Natural killer cell (primary cell): Measurements from ENCODE around the gene GAB2. TPM values are rescaled to one million over a fixed set of nuclear protein-coding genes. Genes with fewer than 3 reads are reported as not detected.

Experiments
- ATAC-seq, 3 donors: fragments of 150-1000 bp in 2 of 3; fragments of 200-7000 bp in 1 of 3; cut with Tn5 transposase; 1 replicate in 1 of 3; 2 replicates in 2 of 3; pipeline ENCODE4 v1.10.0; 2021; ENCODE audit warnings: mild to moderate bottlenecking in 2 of 3, moderate library complexity in 2 of 3
- DNase-seq, 2 donors: peaks; one replicate each; pipeline versions ENCODE4 v3.0.0 to v3.0.0-alpha.2; 2013 to 2021; ENCODE audit warnings: mixed read lengths in 1 of 2
- H3K27ac ChIP-seq: one replicate; pipeline ENCODE4 v1.5.1; 2013; ENCODE audit warnings: mild to moderate bottlenecking, low read length
- H3K27me3 ChIP-seq: one replicate; pipeline ENCODE4 v1.6.1; 2013; ENCODE audit warnings: low read length; ENCODE audit not compliant: control insufficient read depth, insufficient read depth
- H3K36me3 ChIP-seq: one replicate; pipeline ENCODE4 v1.6.1; 2013; ENCODE audit warnings: low read length; ENCODE audit not compliant: control insufficient read depth, insufficient read depth
- H3K4me1 ChIP-seq: one replicate; pipeline ENCODE4 v1.6.1; 2013; ENCODE audit warnings: low read length; ENCODE audit not compliant: control insufficient read depth, insufficient read depth
- H3K4me3 ChIP-seq: one replicate; pipeline ENCODE4 v1.5.1; 2013; ENCODE audit warnings: low read length
- H3K9me3 ChIP-seq: one replicate; pipeline ENCODE4 v1.6.1; 2013; ENCODE audit warnings: low read length; ENCODE audit not compliant: control insufficient read depth, insufficient read depth
- H3K27ac Mint-ChIP-seq, 2 donors: one replicate each; pipeline ENCODE4 v1.8.0; 2022; ENCODE audit warnings: mild to moderate bottlenecking in 2 of 2, mixed read lengths in 2 of 2, moderate library complexity in 1 of 2
- H3K27me3 Mint-ChIP-seq, 2 donors: one replicate each; pipeline ENCODE4 v1.8.0; 2022; ENCODE audit warnings: low read depth in 2 of 2, mixed read lengths in 2 of 2
- H3K36me3 Mint-ChIP-seq: one replicate; pipeline ENCODE4 v1.8.0; 2022; ENCODE audit warnings: mixed read lengths
- H3K4me1 Mint-ChIP-seq, 2 donors: one replicate each; pipeline ENCODE4 v1.8.0; 2022; ENCODE audit warnings: mixed read lengths in 2 of 2
- H3K4me3 Mint-ChIP-seq: one replicate; pipeline ENCODE4 v1.8.0; 2022; ENCODE audit warnings: mild to moderate bottlenecking, moderate library complexity, mixed read lengths
- H3K9me3 Mint-ChIP-seq, 2 donors: one replicate each; pipeline ENCODE4 v1.8.0; 2022; ENCODE audit warnings: mixed read lengths in 2 of 2
- CTCF ChIP-seq: fragments of 200-600 bp; IDR thresholded peaks from one replicate; pipeline ENCODE4 v1.8.0; 2022; ENCODE audit warnings: antibody characterized with exemption
- WGBS: methylation state at CpG from one replicate; pipeline ENCODE4 v1.1.7; 2013; ENCODE audit warnings: missing lambda C conversion rate; ENCODE audit not compliant: insufficient coverage; 5-methylcytosine and 5-hydroxymethylcytosine counted together
- intact Hi-C: fragments of 100-400 bp; cut with micrococcal nuclease; formaldehyde crosslinking; loops from one replicate; pipeline ENCODE4 v1.14.2; 2022
- total RNA-seq, 4 donors: library from RNA; stranded (reverse); fragments of 120-200 nt in 1 of 4; gene quantifications; one replicate each; pipeline versions ENCODE4 v1.2.3 to v1.2.4, GENCODE V29; 2013 to 2022

GAB2 gene
- total RNA-seq, 3 donors from 2014 or later (not counting 1 experiment from before 2014, with no cell fraction given) = 4.3 to 58.4 (median 8.1) TPM

GRCh38 chr11:78211565-78211964, 206.1 kb downstream of the GAB2 start:
- Histone ChIP-seq H3K4me3 (no peak overlapping the region), H3K27me3 (no peaks in the 10 kb centered on the region), H3K36me3 (peaks cover 12% of the 10 kb centered on the region), H3K4me1 (no peaks in the 10 kb centered on the region), H3K9me3 (no peaks in the 10 kb centered on the region), H3K27ac (no peak overlapping the region)
- no peaks in the 10 kb centered on the region for H3K27me3 Mint-ChIP-seq
- no peak overlapping the region for H3K27ac Mint-ChIP-seq
- H3K4me1 Mint-ChIP-seq = no peaks in the 10 kb centered on the region
- intact Hi-C loops = no loop called here
- no peak overlapping the region for H3K4me3 Mint-ChIP-seq
- no peaks in the 10 kb centered on the region for H3K36me3 Mint-ChIP-seq
- ATAC-seq (no peak), DNase-seq (no peak)
- no peak for TF ChIP-seq CTCF
- 86% methylated on average over 5 of the region's 5 CpGs for WGBS
- H3K9me3 Mint-ChIP-seq = no peaks in the 10 kb centered on the region

- intact Hi-C loops = no loop called here
- Histone ChIP-seq H3K27me3 (no peaks in the 10 kb centered on the region), H3K27ac (no peak overlapping the region), H3K36me3 (peaks cover 12% of the 10 kb centered on the region), H3K4me1 (no peaks in the 10 kb centered on the region), H3K9me3 (no peaks in the 10 kb centered on the region), H3K4me3 (no peak overlapping the region)
- DNase-seq (no peak), ATAC-seq (no peak)
- Mint-ChIP-seq H3K27ac (no peak overlapping the region), H3K4me1 (no peaks in the 10 kb centered on the region), H3K9me3 (no peaks in the 10 kb centered on the region), H3K36me3 (no peaks in the 10 kb centered on the region), H3K27me3 (no peaks in the 10 kb centered on the region), H3K4me3 (no peak overlapping the region)
- 93% methylated on average over 31 of the region's 31 CpGs for WGBS
- no peak for TF ChIP-seq CTCF
Measured at GRCh38 chr11:78210000-78210608, 207.5 kb downstream of the GAB2 start.

- no peak overlapping the region for H3K4me3 ChIP-seq
- 96% methylated on average over 18 of the region's 18 CpGs for WGBS
- no peak overlapping the region for H3K27ac ChIP-seq
- peaks cover 7% of the 10 kb centered on the region for H3K36me3 ChIP-seq
- intact Hi-C loops = no loop called here
- Mint-ChIP-seq H3K27me3 (no peaks in the 10 kb centered on the region), H3K36me3 (no peaks in the 10 kb centered on the region), H3K4me1 (no peaks in the 10 kb centered on the region), H3K4me3 (no peak overlapping the region), H3K27ac (no peak overlapping the region), H3K9me3 (no peaks in the 10 kb centered on the region)
- H3K4me1 ChIP-seq = no peaks in the 10 kb centered on the region
- DNase-seq (no peak), ATAC-seq (no peak)
- H3K27me3 ChIP-seq = no peaks in the 10 kb centered on the region
- TF ChIP-seq CTCF = no peak
- H3K9me3 ChIP-seq = no peaks in the 10 kb centered on the region
Measured at GRCh38 chr11:78209478-78209877, 208.1 kb downstream of the GAB2 start.
